BJ (cell line): Measurements from ENCODE around the gene PMEPA1. TPM values are rescaled to one million over a fixed set of nuclear protein-coding genes. Genes with fewer than 3 reads are reported as not detected.

Experiments used
- CTCF ChIA-PET: fragments of 350-600 bp; formaldehyde crosslinking; extraction: SDS; loops from one replicate; lab custom pipeline; 2021; ENCODE audit warnings: antibody characterized with exemption, inconsistent platforms; lab: Yijun Ruan, JAX
- POLR2A ChIA-PET: fragments of 300-600 bp; sonication (Branson Sonifier 250); formaldehyde crosslinking; extraction: SDS; loops from one replicate; lab custom pipeline; 2021; ENCODE audit warnings: antibody characterized with exemption; lab: Charles Lee
- DNase-seq: peaks from one replicate; pipeline ENCODE4 v3.0.0-alpha.2; 2011; ENCODE audit warnings: low read depth
- H3K27me3 ChIP-seq: 2 replicates; pipeline ENCODE4 v1.6.0; 2011; ENCODE audit warnings: low read length; ENCODE audit not compliant: control insufficient read depth, insufficient read depth
- H3K36me3 ChIP-seq: 2 replicates; pipeline ENCODE4 v1.5.1; 2011; ENCODE audit warnings: low read length; ENCODE audit not compliant: control insufficient read depth, insufficient read depth
- H3K4me3 ChIP-seq: 2 replicates; pipeline ENCODE4 v1.5.1; 2011; ENCODE audit warnings: low read depth, mild to moderate bottlenecking, control low read depth, low read length
- polyA plus RNA-seq: library from polyadenylated mRNA; depleted of rRNA; stranded (reverse); fragments of >200 nt; gene quantifications from 2 replicates; pipeline ENCODE4 v1.2.3, GENCODE V29; 2011
- TF ChIP-seq, protein P1 (sequence below): IDR thresholded peaks from 2 replicates; pipeline ENCODE4 v1.5.1; 2011; ENCODE audit warnings: low read depth, mild to moderate bottlenecking, control low read depth, inconsistent platforms, low read length, moderate library complexity; ENCODE audit not compliant: insufficient read depth

PMEPA1 gene
- polyA plus RNA-seq, 1 experiment: 5.0 TPM

DNA sequence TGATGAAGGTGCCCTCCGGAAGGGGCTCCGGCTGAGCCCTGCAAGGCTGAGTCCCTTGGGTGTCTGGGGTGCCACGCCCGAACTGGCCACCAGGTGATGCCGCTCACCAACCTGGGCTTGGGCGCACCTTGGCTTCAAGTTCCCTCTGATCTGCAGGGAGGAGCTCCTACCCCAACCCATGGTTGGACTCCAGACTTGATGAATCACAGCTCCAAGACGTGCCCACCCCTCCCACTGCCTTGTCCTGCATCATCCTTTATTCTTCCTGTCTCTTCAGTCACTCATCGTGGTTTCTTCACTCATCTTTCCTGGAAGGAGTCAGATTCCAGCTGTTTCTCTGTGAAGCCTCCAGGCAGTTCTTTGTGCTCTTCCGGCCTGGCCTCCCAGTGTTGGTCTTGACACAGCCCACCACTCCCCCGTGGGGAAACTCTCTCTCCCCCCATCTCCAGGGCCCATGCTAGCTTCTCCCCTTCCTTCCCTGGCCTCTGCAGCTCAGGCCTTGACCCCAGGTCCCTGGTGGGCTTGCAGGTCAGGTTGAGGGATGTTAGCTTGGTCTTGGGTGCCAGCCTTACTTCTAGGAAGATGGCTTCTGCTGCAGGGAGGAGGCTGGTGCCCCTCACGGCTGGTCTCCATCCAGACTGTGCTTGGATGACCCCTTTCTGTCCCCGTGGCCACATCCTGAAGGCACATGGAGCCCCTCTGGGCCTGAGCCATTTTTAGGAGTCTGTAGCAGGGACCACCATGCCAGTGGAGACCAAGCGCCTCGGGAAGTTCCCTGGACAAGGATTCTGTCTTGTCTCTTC is 87.0 kb downstream of the PMEPA1 start:
- H3K4me3 ChIP-seq: no peak overlapping the region
- DNase-seq: no peak
- CTCF ChIA-PET: interaction anchor here (0.6 to 1.9 kb wide), 15 partner anchors 8 to 588 kb away, joined by 3 to 11 read pairs (median 4); no protein-coding TSS in a partner anchor
- TF ChIP-seq, protein P1, sequence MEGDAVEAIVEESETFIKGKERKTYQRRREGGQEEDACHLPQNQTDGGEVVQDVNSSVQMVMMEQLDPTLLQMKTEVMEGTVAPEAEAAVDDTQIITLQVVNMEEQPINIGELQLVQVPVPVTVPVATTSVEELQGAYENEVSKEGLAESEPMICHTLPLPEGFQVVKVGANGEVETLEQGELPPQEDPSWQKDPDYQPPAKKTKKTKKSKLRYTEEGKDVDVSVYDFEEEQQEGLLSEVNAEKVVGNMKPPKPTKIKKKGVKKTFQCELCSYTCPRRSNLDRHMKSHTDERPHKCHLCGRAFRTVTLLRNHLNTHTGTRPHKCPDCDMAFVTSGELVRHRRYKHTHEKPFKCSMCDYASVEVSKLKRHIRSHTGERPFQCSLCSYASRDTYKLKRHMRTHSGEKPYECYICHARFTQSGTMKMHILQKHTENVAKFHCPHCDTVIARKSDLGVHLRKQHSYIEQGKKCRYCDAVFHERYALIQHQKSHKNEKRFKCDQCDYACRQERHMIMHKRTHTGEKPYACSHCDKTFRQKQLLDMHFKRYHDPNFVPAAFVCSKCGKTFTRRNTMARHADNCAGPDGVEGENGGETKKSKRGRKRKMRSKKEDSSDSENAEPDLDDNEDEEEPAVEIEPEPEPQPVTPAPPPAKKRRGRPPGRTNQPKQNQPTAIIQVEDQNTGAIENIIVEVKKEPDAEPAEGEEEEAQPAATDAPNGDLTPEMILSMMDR: peak; percentile 77
- POLR2A ChIA-PET: no interaction called here
- H3K36me3 ChIP-seq: no peaks in the 10 kb centered on the region
- peaks cover 2% of the 10 kb centered on the region; the same call in 1 of the 2 replicates for H3K27me3 ChIP-seq

DNA sequence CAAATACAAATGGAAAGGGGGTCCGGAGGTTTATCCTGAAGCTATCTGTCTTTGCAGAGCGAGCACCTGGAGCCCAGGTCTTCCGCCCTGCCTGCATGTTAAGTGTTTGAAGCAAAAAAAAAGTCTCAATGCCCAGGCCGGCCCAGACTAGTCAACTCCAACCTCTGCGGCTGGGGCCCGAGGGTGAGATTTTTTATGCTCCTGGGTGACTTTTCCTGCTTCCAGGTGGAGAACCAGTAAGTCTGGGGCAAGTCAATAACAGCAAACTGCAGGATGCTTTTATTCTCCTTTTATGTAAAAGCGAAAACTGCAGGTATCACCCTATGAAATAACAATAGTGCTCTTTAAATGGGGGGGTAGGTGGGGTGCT is 87.6 kb downstream of the PMEPA1 start:
- DNase-seq: no peak
- CTCF ChIA-PET: interaction anchor here (0.6 to 1.9 kb wide), 10 partner anchors 8 to 589 kb away, joined by 3 to 11 read pairs (median 4); no protein-coding TSS in a partner anchor
- TF ChIP-seq, protein P1: no peak
- Histone ChIP-seq H3K36me3 (no peaks in the 10 kb centered on the region), H3K27me3 (peaks cover 2% of the 10 kb centered on the region), H3K4me3 (no peak overlapping the region)
- POLR2A ChIA-PET: no interaction called here

DNA sequence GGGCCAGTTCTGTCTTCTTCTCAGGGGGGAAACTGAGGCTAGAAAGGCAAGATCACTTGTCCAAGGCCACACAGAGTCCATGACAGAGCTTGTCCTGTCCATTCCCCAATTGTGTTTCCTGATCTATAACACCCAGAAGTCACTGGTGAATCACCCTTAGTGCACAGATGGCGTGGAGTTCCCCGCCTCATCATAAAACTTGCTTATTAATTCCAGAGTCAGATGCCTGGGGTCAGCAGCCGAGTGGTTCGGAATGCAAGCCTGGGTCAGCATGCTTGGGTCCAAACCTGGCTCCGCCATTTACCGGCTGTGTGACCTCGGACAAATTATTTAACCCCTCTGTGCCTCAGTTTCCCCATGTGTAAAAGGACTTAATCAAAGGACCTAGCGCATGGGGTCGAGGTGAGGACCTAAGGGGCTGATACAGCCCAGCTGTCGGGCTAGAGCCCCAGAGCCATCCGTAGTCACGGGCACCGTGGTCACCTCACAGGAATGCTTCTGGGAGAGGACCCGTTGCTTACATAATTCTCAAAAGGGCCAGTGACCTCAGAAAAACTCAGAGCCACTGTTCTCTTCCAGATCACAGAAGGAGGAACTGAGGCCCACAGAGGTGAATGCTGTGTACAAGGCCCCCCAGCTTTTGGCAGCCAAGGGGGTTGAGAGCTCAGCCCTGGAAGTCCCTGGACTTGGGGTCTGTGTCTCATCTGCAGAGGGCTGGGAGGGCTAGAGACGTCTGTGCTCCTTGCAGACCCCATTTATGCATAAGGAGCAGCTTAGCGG is 88.2 kb downstream of the PMEPA1 start:
- POLR2A ChIA-PET: no interaction called here
- TF ChIP-seq, protein P1: no peak
- Histone ChIP-seq H3K27me3 (peaks cover 5% of the 10 kb centered on the region), H3K4me3 (no peak overlapping the region), H3K36me3 (no peaks in the 10 kb centered on the region)
- CTCF ChIA-PET: interaction anchor here (0.6 to 1.9 kb wide), 5 partner anchors 8 to 589 kb away, joined by 3 to 11 read pairs (median 4); no protein-coding TSS in a partner anchor
- DNase-seq: no peak

DNA sequence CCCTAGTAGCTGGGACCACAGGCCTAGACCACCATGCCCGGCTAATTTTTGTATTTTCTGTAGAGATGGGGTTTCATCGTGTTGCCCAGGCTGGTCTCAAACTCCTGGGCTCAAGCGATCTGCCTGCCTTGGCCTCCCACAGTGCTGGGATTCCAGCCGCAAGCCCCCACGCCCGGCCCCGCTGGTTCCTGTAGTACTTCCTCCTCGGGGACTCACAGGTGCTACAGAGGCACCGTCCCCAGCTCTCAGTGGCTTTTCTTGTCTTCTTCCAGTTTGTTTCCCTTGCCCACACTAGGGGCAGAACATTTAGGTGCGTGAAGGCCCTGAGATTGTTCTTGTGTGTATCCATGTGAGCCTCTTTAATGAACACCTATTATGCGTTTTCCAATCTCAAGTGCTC is 88.8 kb downstream of the PMEPA1 start:
- H3K27me3 ChIP-seq: peaks cover 5% of the 10 kb centered on the region
- TF ChIP-seq, protein P1: no peak
- no peak for DNase-seq
- POLR2A ChIA-PET: no interaction called here
- CTCF ChIA-PET: interaction anchor here (0.8 to 1.1 kb wide), 3 partner anchors 9 to 591 kb away, joined by 3 to 4 read pairs (median 3); no protein-coding TSS in a partner anchor
- no peaks in the 10 kb centered on the region for H3K36me3 ChIP-seq
- no peak overlapping the region for H3K4me3 ChIP-seq
